Urothelium cell line (cell line): ENCODE data around the gene ITPR3.
"Not testable (repeated sequence)": the region's sequence is repeated elsewhere in the genome, so short reads cannot be mapped to it uniquely, and the experiment has no call there.

Experiments
- DNase-seq: peaks from one replicate; pipeline ENCODE4 v3.0.0; 2011; ENCODE audit warnings: low spot score, mixed read lengths
- FAIRE-seq: peaks from 2 replicates; lab custom pipeline; 2011; peaks lifted over from hg19 to GRCh38; lab: Jason Lieb, UNC

The ITPR3 gene

DNA sequence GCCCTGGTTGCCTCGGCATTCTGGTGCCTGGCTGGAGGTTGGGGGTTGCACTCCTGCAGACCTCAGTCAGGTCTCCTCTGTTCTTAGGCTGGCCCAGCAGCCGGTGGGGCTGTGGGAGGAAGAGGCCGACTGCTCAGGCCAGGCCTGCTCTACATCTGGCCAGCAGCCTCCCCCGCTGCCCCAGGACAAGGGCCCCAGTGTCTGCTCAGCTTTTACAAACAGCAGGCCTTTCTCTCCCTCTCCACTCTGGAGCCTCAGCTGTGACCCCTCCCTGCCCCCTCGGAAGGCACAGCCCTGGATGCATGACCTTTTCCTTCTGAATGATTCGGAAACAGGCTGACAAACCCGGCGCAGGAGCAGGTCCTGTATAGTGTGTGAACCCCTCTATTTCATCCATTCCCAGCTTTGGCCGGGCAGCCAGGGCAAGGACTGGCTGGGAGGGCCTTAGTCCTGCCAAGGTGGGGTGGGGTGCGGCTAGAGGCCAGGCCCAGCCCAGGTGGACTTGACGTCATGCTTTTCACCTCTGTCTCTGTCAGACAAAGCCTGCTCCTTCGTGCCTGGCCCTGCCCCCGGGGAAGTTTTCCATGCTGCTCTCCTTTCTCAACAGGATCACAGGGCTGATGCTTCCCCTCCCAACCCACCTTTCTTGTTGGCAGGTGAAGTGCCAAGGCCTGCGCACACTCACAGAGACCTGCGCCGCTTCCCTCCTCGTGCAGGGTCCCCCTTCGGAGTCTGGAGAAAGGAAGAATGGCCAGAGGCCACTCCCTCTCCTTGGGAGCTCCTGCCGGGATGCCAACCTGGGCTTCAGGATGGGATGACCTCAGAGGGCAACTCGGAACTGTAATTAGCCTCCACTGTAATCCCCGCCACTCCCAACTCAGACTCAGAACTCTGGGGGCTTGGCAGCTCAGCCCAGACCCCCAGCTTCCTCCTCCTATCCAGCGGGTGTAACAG, 10.1 kb upstream of the ITPR3 start:
- no peak for DNase-seq
- no peak for FAIRE-seq

DNA sequence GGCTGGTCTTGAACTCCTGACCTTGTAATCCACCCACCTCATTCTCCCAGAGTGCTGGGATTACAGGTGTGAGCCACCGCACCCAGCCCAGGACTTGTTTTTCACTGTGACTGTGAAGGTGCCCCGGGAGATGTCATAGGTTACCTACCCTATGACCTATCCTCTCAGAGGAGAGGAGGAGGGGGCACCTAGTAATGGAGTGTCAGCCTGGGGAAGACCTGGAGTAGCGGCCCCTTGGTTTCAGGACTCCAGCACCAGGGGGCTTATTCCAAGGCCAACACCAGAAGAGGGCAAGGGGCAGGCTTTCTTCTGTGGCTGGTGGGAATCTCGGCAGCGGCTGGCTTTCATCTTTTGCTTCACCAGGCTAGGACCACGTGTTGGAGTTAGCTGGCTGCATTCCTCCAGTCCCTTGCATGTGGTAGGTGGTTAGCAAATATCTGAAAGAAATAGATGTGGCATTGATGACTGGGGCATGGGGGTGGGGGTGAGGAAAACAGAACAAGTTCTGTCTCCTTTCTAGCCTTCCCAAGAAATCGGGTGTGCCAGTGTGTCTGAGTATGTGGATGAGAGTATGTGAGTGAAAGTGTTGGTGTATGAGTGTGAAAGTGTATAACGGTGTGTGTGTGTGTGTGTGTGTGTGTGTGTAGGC, 7.9 kb upstream of the ITPR3 start:
- FAIRE-seq (no peak), DNase-seq (no peak)

DNA sequence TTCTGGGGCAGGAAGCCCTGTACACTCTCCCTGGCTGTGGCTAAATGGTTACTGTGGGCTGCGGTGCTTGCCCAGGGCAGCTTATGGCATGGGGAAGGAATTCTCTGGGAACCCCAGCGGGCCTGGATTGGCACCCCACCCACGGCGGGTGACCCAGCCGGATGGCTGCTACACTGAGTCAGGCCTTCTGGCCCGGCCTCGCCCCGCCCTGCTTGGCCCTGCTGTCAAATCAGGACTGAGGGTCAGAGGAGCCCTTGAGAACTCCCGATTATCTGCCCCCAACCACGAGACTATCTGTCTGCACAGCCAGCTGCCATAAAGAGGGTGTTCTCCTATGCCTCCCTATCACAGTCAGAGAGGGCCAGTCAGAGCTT, 7.3 kb upstream of the ITPR3 start:
- FAIRE-seq, result no peak
- no peak for DNase-seq

DNA sequence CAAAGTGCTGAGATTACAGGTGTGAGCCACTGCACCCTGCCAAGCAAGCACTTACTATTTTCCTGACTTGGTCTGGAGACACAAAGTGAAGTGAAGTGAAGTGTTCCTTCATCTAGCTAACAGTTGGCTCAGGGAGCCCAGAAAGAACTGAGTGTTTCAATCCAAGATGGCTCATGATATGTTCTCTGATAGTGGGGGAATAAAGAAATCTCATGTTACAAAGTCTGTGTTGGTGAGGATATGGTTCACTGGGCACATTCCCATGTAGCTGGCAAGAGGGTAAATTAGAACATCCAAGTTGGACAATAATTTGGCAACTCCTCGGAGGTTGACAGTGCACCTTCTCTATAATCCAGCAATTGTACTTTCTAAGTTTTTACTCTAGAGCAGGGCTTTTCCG, 5.0 kb upstream of the ITPR3 start:
- DNase-seq, result no peak
- FAIRE-seq, result no peak

DNA sequence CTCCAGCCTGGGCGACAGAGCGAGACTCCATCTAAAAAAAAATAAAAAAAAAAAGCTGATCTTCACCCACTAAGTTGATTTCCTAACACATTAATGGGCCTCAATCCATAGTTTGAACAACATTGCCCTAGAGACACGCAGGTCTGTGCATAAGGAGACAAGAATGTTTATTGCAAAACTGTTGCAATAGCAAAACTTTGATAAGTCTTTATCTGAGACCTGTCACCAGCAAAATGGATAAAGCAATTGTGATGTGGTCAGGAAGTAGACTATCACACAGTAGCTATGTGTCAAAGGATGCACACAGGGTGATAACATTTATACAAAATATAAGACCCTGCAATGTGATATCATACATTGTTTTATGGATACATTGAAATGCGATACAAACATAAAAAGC, 4.2 kb upstream of the ITPR3 start:
- DNase-seq (no peak), FAIRE-seq (no peak)

DNA sequence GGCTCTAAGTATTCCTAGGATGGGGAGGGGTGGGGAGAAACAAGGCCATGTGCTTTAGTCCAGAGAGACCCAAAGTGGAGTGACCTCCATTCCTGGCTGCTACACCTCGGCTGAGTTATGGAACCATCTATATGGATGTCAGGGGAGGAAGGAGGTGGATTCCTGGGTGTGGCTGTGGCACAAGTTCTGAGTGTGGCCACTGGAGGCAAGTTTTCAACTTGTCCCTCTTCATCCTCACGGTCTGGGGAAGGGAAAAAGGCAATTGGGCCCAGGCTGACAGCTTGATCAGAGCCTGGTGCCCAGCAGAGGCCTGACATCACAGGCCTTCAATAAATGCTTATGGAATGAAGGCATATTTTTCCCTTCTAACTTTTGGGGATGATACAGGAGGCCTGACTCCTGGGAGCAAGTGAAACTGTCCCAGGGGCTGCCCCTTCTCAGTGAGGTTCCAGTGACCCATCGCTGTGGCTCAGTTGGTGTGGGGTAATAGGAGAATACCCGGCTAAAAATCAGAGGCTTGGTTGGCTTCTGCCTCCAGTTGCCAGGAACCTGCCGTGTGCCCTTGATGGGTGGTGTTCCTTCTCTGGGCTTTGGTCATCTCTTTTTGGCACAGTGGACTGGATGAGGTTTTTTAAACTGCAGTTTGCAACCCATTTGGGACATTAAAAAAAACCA, 1.8 kb upstream of the ITPR3 start:
- FAIRE-seq, result no peak
- DNase-seq, result peak; percentile 36

DNA sequence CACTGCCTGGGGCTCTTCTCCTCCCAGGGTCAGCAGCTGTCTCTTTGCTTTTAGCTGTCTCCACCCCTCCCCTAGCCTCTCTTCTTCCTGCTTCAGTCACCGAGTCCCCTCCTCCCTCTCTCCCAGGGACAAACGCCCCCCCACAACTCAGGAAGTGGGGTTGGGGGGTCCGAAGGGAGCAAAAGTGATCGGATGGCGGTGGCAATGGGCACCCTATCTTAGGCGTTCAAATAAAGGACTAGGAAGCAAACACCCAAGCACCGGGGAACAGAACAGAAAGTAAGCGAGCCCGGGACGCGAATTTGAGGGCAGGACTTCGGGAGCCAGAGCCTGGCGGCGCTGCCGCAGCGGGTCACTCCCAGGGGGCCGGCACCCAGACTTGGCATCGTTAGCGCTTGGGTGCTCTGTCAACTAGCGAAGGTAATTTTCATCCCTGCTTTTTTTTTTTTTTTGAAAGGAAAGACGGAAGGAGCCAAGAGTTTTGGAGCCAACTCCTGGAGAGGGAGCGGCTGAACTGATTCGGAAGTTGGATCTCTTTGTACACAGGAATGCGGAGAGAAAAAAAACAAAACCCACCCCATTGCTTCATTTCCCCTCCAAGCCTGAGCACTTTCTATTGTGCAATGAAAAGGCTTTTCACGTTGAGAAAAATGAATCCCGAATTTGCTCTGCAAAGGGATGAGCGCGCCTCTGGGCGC, 815 bp upstream of the ITPR3 start:
- FAIRE-seq (no peak), DNase-seq (peak; percentile 57)

DNA sequence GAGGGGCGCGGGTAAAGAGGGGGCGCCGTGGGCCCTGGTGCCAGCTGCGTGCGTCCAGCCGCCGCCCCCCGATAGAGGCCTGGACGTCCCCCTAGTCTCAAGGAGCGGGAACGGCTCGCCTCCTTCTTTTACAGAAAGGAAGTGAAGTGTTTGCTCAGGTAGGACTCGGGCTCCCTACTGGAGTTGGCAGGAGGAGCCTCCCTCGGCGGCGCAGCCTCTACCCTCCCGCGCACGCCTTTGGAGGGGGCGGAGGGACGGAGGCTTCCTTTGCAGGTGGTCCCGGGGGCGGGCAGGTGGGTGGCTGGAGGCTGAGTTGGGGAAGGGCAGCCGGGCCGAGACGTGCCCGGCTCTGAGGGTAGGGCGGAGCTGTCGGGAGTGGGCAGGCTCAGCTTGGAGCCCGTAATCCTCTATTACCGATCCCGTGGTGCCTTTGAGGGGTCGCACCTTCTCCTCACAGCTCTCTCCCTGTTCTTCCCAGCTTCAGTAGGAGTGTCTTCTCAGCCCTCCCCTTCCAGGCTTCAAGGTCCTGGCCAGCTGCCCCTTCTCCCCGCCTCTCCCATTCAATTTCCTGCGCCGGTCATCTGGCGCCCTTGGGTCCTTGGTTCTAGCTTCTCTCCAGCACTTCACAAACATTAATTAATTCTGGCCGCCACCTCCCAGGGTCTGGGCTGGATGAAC, 728 bp downstream of the ITPR3 start:
- FAIRE-seq (no peak), DNase-seq (peak; percentile 59)

DNA sequence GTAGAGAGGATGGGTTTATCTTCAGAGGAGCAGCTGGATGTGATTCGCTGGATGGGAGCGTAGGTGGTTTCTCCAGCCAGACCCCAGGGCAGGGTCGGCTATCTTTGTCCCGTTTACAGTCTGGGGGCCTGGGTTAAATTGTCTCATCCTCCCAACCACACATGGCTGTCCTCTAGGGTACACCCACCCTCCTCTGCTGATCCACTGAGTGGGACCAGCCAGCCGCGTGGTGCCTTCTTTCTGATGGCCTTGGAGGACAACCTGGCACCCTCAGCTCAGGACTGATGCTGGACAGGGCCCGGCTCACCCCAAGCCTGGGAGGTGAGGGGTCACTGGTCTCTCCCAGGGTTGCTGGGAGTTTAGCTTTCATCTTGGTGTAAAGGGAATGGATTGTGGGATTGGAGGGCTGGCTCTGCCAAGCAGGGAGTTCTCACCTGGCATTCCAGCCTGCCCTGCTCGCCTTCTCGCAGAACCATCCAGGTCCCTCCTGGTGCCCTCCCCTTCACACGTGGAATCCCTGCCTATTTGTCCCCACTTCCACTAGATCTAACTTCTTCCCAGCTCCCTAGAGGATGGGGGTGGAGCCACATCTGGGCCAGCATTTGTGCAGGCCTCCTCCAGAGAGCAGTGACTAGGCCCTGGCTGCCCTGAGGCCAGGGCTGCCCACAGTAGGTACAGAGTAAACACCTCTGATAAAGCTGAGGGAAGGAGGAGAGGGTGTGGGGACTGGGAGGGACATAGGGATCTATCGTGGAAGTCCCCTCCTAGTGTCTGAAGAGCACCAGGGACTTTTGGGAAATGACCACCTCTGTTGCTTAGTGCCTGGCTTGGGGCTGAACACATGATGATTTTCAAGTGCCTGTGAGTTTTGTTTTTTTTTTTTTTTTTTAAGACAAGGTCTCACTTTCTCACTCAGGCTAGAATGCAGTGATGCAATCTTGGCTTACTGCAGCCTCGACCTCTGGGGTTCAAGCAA, 1.6 kb downstream of the ITPR3 start:
- DNase-seq (no peak), FAIRE-seq (no peak)

DNA sequence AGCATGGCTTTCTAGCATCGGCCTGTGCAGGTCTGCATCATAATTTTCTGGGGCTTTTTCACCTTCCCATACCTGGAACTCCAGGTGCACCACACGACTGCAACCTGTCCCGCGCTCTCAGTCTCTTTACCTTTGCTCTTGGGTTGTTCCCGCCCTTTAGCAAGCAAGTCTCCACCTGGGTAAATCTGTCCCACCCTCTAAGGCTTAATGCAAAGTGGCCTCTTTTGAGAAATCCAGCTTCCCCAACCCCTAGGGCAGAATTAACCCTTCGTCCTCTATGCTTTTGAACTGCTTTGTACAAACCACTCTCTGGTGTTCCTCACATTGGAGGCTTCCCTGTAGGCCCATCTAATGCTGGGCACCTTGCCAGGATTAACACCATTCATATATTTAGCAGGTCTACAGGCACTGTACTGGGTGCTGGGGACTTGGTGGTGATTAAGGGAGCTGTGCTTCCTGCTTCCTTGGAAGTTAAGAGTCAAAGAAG, 2.8 kb downstream of the ITPR3 start:
- FAIRE-seq (no peak), DNase-seq (no peak)

DNA sequence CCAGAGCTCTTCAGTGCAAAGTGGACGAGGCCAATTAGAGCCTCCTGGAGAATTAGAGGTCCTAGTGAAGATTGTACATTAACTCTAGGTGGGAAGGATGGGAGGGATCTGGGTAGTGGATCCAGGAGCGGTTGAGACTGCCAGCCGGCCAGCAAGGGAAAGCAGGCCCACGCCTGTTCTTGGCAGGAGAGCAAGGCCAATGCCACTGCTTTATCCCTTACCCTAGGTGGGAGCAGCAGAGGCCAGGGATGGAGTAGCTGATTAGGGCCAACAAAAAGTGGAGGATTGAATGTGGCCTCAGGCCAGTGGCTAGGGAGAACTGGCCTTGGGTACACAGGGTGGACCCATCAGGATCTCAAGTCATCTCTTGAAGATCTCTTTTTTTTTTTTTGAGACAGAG, 3.7 kb downstream of the ITPR3 start:
- DNase-seq (no peak), FAIRE-seq (no peak)

DNA sequence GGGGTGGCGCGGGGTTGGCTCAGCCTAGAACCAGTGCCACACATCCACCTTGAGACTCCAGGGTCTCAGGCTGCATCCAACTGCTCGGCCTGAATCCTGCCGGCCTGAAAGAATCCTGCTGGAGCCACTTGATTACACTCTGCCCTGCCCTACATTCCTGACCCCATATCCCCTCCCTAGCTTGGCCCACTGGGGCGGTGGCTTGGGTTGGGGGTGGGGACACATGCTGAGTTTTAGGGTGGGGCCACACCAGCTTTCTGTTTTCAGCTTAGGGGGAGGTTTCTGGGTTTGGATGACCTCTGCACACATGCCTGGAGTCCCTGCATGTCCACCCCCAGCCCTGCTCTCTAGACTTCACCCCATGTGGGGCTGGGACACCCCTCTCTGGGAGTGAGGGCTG, 6.8 kb downstream of the ITPR3 start:
- DNase-seq, result no peak
- FAIRE-seq, result no peak

DNA sequence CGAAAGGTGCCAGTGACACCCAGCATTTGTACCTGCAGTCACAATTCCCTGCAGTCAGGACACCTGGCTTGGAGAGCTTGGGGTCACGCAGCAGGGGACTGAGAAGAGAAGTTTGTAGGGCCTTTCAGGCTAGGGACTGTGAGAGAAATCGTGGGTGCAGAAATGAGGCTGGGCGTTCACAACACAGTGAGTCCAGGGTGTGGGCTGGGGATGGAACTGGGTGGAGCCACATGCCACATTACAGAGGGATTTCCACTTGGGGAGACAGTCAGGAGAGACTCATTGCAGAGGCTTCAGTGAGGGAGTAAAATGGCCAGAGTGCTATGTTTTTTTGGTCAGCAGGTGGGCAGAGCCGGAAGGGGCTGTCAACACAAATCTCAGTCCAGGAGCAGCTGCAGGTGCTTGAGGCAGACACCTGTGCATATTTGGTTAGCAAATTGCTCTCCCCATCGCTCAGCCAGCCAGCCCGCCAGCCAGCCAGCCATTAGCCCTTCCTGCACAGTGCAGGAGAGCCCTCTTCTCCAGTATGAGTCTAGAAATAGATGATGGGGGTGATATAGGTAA, 7.4 kb downstream of the ITPR3 start:
- DNase-seq, result no peak
- no peak for FAIRE-seq

DNA sequence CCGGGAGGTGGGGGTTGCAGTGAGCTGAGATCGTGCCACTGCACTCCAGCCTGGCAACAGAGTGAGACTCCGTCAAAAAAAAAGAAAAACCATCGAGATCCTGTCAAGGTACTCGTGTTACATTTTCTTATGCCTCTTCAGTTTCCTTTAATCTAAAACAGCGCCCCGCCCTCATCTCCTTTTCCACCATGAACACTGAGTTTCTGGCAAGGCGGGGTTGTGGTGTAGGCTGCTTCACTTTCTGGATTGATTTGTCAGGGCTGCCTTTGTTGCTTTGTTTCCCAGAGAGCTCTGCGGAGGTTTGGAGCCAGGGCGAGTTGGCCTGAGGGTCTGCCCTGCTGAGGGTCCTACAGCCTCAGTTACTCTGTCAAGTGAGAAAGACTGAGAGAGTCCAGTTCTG, 8.9 kb downstream of the ITPR3 start:
- FAIRE-seq (no peak), DNase-seq (no peak)

DNA sequence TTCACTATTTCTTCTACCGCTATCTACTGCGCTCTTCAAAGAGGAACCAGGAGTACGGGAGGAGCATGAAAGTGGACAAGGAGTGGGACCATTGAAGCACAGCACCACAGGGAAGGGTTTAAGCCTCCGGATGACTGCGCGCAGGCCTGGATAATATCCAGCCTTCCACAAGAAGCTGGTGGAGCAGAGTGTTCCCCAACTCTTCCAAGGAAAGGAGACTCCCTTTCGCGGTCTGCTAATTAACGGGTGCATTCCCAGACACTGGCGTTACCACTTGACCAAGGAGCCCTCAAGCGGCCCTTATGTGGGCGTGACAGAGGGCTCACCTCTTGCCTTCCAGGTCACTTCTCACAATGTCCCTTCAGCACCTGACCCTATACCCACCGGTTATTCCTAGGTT, 10.4 kb downstream of the ITPR3 start:
- FAIRE-seq, DNase-seq: not testable (repeated sequence)

DNA sequence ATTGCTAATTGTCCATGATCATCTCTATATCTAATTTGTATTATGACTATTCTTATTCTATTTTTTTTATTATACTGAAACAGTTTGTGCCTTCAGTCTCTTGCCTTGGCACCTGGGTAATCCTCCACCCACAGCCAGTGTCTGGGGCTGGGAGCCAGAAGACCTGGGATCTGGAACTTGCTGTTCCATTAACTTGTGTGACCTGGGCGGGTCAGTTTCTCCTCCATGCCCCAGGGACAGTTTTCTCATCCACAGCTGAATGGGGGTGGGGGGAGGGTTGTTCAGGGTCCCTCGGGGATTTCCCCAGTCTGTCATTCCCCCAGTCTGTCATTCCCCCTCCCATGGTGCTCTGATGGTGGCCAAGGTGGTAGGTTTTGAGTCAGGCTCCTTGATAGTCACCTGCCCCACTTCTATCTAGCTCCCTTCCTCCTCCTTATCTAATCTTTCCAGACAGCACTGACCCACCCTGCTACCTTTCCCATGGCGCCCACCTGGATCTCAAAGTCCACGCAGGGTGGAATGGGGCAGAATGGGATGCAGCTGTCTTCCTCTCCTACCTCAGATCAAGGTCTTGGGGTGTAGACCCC, 10.9 kb downstream of the ITPR3 start:
- DNase-seq, result no peak

DNA sequence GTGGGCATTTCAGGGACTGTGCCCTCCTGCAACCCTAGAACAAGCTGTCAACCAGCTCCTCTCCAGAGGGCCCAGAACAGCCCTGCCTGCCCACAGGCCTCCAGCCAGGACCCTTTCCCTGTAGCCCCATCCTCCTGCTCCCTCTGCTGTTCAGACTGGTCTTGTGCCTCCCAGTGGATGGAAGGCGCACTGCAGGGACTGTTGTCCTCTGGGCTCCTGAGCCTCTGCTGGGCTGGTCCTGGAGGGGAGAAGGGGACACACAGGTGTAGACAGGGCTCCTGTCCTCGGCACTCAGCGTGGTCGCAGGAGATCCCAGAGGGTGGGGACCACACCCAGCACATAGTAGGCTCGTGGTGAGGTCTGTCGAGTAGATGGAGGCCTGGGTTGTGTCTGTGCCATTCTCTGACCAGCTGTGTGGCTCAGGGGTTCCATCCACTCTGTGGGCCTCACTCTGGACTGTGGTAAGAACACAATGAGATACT, 11.5 kb downstream of the ITPR3 start:
- peak; percentile 52 for DNase-seq
- no peak for FAIRE-seq

More for the DNA sequence above, 10.9 kb downstream of the ITPR3 start:
- FAIRE-seq, result no peak

DNA sequence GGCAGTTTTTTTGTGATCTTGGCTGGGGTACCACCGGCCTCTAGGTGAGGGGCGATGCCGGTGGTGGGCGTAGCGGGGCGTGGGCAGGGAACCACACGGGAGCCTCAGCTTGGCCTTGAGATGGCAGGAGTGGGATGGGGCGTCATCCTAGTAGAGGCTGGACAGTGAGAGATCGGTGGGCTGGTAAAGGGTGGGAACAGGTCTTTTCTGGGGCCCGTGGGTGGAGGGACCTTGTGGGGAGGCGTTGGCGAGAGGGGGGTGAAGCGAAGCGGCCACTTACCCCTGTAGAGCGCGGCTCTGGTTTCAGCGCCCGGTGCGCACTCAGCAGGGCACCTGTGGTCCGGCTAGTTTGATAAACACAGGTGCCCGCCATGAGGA, 12.0 kb downstream of the ITPR3 start:
- no peak for FAIRE-seq

More for the DNA sequence above, 12.0 kb downstream of the ITPR3 start:
- DNase-seq, result no peak
